LNCaP clone FGC (cell line): ENCODE results near the gene SNRPD3.
A peak's percentile ranks its signal among the peaks of the same experiment; 100 is the strongest.

Experiments
- DNase-seq: peaks from one replicate; pipeline ENCODE4 v3.0.0-alpha.2; 2011; ENCODE audit warnings: low read depth
- H3K4me3 ChIP-seq: 2 replicates; pipeline ENCODE4 v1.5.1; 2011; ENCODE audit warnings: mild to moderate bottlenecking, low read depth, low read length, control low read depth
- TF ChIP-seq, protein P1 (sequence below): IDR thresholded peaks from 2 replicates; pipeline ENCODE4 v1.5.1; 2012; ENCODE audit warnings: mild to moderate bottlenecking; ENCODE audit not compliant: control insufficient read depth, insufficient read depth; ENCODE audit errors: extremely low read depth

SNRPD3 gene

DNA sequence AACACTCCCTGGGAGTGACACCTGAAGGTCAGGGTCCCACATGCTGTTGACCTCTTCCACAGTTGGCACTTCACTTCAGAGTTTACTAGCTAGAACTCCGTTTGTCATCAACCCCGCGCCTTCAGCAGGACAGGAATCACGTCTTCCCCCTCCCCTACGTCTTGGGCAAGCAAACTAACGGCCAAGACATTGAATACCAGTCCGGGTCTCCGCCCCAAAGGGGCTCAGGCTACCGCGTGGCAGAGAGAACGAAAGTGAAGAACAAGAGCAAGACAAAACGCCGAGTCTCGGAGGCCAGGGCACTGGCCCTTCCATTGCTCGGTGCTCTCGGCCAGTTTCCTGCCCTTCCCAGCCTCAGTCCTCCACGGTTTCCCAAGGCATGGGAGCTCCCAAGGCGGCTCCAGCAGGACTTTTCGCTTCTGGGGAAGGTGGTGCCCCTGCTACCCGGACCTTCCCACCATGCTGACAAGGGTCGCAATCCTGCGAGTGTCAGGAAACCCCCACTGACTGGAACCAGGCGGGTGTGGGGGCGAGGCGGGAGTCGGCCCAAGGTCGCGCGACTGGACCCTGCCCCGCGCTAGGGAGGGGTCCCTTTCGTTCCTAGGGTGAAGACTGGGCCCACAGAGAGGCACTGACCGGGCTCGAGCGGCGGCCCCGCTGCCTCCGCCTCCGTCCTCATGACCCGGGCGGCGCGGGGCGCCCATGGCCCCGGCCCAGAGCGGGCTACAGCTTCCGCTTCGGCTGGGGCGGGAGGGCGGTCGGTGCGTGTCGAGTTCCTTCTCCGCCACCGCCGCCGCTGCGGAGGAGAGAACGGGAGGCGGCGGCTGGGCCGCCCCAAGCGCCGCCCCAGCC is 1.3 kb upstream of the SNRPD3 start, which contains the start of gene GUCD1:
GUCD1 (minus strand) TSS at position 826 of the 852 bp plus-strand sequence; CDS start at position 679, 147 bp downstream.
- TF ChIP-seq, protein P1, sequence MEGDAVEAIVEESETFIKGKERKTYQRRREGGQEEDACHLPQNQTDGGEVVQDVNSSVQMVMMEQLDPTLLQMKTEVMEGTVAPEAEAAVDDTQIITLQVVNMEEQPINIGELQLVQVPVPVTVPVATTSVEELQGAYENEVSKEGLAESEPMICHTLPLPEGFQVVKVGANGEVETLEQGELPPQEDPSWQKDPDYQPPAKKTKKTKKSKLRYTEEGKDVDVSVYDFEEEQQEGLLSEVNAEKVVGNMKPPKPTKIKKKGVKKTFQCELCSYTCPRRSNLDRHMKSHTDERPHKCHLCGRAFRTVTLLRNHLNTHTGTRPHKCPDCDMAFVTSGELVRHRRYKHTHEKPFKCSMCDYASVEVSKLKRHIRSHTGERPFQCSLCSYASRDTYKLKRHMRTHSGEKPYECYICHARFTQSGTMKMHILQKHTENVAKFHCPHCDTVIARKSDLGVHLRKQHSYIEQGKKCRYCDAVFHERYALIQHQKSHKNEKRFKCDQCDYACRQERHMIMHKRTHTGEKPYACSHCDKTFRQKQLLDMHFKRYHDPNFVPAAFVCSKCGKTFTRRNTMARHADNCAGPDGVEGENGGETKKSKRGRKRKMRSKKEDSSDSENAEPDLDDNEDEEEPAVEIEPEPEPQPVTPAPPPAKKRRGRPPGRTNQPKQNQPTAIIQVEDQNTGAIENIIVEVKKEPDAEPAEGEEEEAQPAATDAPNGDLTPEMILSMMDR = no peak
- no peak for DNase-seq
- peak within 1 kb of the TSS; percentile 100 for H3K4me3 ChIP-seq

DNA sequence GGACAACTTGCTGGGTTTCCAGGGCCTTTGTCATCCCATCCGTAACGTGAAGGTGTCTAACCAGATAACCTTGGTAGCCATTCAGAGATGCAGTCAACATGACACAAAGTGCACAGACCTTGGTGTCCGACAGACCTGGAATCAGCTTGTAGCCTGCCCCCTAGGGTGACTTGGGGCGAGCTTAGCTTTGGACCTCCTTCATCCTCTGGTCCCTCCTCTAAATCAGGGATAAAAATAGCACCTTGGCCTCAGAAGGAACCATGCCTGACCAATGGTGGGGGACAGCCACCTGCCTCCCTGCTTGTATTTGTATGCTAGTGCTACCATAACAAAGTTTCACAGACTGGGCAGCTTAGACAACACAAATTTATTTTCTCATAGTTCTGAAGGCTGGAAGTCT is 3.7 kb downstream of the SNRPD3 start:
- TF ChIP-seq, protein P1 = no peak
- H3K4me3 ChIP-seq = no peak overlapping the region

GRCh38 chr22:24563246-24563645 is 7.4 kb downstream of the SNRPD3 start:
- TF ChIP-seq, protein P1 = no peak
- H3K4me3 ChIP-seq = no peak overlapping the region
- no peak for DNase-seq

More for the DNA sequence above, 3.7 kb downstream of the SNRPD3 start:
- no peak for DNase-seq

DNA sequence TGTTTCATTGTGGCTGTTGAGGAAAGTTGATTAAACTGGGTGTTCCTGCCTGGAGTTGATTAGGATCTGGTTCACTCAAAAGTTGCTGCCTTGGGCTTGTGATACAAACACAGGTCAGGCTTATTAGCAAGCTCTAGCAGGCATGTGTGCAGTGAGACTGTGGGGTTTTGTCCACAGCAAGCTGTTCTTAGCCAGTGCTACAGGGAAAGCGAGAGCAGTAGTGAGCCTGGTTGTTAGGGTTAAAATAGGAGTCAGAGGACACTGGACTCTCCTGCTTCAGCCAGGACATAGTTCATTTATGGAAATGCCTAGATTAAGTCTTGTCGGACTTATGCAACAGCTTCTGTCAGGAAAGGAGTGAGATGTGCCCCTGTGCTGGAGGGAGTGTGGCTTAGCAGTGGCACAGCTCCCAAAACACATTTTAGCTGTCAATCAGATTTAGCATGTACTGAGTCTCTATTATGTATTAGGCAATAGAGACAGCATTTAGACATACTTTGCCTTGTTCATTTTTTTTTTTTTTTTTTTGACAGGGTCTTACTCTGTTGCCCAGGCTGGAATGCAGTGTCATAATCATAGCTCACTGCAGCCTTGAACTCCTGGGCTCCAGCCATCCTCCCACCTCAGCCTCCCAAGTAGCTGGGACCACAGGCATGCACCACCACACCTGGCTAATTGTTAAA is 8.7 kb downstream of the SNRPD3 start:
- TF ChIP-seq, protein P1 = no peak
- H3K4me3 ChIP-seq = no peak overlapping the region
- DNase-seq = no peak

- DNase-seq = no peak
- TF ChIP-seq, protein P1 = no peak
- no peak overlapping the region for H3K4me3 ChIP-seq
Measured at GRCh38 chr22:24565077-24565476, 9.3 kb downstream of the SNRPD3 start.

DNA sequence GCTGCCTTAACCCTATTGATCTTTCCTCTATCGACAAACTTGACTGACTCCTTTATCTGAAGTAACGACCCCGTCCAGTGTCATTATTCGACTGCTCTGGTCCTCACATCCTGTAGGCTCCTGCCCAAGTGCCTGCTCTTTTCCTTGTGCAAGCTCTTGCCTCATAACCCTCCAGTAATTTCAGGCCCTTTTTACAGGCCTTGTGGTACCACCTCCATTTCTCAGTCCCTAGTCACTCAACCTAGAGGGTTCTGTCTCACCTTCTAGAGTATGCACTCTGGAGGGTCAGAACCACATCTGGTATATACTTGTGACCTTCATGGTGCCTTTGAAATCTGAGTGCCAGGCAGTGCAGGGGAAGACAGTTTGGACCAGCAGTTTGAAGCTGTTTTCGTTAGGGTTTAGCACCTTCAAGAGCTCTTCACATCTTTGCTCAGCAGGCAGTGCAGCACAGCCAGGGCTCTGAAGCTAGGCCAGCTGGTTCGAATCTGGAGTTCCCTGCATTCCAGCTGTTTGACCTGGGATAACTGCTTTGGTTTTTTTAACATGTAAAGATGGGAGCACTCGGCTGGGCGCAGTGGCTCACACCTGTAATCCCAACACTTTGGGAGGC is 11.2 kb downstream of the SNRPD3 start:
- H3K4me3 ChIP-seq = no peak overlapping the region
- no peak for DNase-seq
- TF ChIP-seq, protein P1 = no peak
